Globus pallidus (tissue), 1 donor: ENCODE data around the gene OPN1LW.
"Not testable (repeated sequence)": the region's sequence is repeated elsewhere in the genome, so short reads cannot be mapped to it uniquely, and the experiment has no call there.

Source experiments
- DNase-seq: peaks from one replicate; pipeline ENCODE4 v3.0.0-alpha.2; 2015; ENCODE audit warnings: low spot score

Gene OPN1LW

DNA sequence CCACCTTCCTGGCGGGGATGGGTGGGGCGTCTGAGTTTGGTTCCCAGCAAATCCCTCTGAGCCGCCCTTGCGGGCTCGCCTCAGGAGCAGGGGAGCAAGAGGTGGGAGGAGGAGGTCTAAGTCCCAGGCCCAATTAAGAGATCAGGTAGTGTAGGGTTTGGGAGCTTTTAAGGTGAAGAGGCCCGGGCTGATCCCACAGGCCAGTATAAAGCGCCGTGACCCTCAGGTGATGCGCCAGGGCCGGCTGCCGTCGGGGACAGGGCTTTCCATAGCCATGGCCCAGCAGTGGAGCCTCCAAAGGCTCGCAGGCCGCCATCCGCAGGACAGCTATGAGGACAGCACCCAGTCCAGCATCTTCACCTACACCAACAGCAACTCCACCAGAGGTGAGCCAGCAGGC, at the start of gene OPN1LW:
TSS of gene OPN1LW (plus strand) at position 234 of the 400 bp plus-strand sequence. CDS start at position 275, 41 bp downstream.
- DNase-seq, result not testable (repeated sequence)

DNA sequence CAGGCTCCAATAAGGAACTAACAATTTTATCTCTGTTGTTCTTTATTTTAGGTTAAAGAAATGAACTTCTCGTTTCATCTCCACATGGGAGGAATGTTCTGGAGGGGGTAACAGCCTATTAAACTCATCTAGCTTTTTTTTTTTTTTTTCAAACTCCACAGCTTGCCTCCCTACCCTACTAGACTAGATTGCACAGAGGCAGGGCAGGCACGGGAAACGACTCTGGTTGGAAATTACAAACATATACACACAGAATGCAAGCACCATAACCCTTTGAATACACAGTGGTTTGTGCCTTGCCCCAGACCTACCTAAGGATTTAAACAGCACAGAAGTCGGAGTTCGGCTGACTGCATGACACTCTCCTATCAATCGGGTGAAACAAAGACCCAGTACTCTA, 49.2 kb upstream of the OPN1LW start:
- no peak for DNase-seq

DNA sequence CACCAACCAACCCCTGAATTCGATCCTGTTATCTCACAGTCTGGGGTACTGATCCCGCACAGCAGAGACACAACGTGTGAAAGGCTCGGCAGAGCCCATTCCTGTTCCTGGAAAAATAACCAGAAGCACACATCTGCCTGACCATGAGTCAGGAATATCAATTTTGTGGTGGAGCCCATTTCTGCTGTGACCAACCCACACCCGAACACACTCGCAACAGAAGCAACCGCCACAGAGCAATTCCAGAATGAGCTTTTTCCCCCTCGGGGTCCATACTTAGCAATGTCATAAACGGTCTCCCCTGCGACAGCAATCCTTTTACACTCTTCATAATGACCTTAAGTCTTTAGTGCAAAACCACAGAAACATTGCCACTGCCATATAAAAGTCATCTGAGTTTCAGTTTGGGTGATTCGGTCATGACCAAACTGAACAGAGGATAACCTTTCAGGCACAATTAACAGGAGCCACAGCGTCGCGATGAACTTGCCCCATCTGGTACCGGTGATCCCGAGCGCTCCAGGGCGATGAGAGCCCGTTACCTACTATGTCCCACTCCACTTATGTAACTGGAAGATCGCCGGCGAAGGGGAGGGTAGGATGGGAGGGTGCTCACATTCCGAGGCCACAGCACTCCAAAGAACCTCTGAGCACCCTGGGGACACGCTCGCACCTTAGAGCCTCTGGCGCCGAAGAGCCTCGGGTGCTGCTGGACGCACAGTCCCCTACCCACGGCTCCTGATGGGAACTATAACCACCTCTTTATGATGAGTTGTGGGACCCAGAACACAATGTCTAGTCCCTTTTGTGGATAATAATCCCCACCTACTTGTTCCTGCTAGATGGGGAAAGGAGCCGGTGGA, 47.7 kb upstream of the OPN1LW start:
- no peak for DNase-seq

- peak; percentile 76 for DNase-seq
These were observed 46.9 kb upstream of the OPN1LW start for GRCh38 chrX:154097003-154097588.

GRCh38 chrX:154097589-154098541, 46.2 kb upstream of the OPN1LW start, which contains the start of gene MECP2:
Gene MECP2, minus strand, starts transcription at chrX:154097717.
- peak; percentile 92 for DNase-seq

DNA sequence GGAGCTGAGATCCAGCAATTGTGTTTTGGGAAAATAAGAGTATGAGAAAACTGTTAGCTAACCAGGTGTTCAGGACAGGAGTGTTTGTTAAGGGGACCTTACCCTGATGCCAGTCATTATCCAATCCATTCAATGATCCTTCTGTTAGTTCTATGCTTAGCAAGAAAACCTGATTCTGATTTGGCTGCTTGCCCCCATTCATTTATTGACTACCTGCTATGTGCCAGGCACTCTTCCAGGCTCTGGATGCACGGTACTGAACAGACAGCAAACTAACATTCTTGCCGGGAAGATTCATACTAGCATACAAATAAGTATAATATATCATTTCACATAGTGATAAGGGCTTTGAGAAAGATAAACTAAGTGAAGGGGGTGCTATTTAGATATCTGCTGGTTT, 45.5 kb upstream of the OPN1LW start:
- DNase-seq, result no peak

- no peak for DNase-seq
These were observed 30.3 kb upstream of the OPN1LW start for GRCh38 chrX:154113729-154114128.

DNA sequence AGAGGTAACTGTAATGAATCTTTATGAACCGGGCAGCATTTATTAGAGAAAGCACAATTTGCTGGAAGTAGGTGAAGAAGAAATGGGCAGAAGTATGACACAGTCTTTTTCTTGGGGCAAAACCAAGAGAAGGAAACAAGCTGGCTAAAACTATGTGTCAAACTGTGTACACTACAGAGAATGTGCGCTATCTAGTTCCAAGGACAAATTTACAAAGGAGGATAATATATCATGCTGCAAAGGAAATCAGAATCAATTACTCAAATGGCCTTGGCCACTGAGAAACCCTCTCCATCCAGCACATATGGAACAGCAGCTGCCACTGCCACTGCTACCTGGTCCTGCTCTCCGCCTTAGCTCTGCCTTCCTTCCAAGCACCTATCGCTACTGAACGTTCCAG, 29.4 kb upstream of the OPN1LW start:
- DNase-seq, result no peak

- DNase-seq, result no peak
These were observed 29.0 kb upstream of the OPN1LW start for GRCh38 chrX:154115071-154115470.

DNA sequence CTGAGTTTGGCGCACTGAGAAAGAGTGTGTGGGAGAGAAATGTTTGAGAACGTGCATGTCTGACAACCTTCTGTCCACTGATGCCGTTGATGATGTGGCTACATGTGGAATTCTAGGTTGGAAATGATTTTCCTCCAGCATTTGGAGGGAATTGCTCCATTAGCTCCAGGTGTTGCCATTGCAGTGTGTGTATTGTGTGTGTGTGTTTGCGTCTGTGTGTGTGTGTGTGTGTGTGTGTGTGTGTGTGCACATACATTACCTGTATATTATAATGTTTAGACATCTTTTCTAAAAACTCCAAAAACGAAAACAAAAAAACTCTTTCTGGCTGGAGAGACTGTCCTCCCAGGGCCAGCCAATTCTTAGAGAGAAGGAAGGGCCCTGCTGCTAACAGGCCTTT, 28.3 kb upstream of the OPN1LW start:
- no peak for DNase-seq

- DNase-seq, result no peak
These were observed 27.4 kb upstream of the OPN1LW start for GRCh38 chrX:154116426-154117211.

GRCh38 chrX:154117566-154117965, 26.5 kb upstream of the OPN1LW start:
- DNase-seq, result no peak

- DNase-seq, result no peak
These were observed 23.5 kb upstream of the OPN1LW start for GRCh38 chrX:154120567-154120966.

DNA sequence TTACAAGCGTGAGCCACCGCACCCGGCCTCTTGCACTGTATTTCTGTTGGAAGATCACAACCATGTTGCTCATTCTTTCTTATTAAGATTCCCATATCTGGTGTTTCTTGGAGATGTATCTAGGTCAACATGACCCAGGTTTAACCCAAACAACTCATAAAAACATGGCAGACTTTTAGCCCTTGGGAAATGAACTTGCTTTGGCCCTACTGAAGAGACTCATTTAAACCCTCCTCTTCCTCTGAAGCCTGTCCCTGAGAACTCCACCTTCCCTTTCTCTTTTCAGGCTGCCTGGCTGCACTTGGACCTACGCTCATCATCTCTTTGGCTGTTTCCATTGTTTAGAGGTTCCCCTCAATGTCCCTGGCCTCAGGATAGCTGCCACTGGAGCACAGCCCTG, 22.8 kb upstream of the OPN1LW start:
- no peak for DNase-seq

DNA sequence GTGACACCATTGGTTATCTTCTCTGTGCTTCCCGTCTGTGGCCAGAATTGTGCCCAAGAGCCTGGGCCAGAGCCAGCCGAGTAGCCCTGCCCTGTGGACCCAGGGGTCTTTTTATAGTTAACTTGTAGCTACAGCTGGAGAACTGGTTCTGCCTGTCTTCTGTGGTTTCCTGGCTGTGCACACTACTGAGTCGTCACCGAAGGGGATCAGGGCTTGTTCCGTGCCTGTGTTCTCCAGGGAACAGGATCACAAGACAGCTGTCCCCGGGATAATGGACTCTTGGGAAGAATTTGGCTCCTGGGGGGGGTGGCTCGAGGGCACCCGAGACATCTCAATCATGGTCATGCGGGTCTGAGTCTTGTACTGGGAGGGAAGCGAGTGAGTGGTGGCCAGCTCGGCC, 22.1 kb upstream of the OPN1LW start:
- no peak for DNase-seq

DNA sequence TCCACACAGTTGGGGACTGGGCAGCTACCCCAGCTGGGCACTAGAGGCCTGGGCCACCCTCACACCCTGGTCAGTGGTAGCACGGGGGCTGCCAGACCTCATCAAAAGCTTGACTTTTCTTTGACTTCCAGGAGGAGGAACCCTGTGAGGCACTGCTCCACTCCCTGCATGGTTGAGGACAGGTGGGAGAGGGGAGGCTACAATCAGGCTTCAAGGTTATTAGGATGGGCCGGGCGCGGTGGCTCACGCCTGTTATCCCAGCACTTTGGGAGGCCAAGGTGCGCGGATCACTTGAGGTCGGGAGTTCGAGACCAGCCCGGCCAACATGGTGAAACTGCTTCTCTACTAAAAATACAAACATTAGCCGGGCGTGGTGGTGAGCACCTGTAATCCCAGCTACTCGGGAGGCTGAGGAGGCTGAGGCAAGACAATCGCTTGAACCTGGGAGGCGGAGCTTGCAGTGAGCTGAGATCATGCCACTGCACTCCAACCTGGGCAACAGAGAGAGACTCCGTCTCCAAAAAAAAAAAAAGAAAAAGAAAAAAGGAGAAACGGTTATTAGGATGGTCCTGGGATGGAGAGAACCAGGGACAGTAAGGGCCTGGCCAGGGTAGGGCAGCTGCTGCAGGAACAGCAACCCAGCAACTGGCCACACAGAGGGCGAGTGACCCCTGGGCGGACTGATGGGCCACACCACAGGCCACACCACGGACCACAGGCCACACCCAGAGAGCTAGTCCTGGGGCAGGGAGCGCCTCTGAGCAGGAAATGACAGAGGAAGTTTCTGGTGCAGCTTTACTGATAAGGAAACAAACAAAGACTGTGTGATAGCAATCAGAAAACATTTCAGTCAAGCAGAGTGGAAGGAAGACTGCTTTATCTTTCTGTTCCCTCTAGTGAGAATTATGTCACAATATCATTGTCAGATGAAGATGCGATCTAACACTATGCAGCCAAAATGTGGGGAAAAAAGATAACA, 20.5 kb upstream of the OPN1LW start:
- no peak for DNase-seq

DNA sequence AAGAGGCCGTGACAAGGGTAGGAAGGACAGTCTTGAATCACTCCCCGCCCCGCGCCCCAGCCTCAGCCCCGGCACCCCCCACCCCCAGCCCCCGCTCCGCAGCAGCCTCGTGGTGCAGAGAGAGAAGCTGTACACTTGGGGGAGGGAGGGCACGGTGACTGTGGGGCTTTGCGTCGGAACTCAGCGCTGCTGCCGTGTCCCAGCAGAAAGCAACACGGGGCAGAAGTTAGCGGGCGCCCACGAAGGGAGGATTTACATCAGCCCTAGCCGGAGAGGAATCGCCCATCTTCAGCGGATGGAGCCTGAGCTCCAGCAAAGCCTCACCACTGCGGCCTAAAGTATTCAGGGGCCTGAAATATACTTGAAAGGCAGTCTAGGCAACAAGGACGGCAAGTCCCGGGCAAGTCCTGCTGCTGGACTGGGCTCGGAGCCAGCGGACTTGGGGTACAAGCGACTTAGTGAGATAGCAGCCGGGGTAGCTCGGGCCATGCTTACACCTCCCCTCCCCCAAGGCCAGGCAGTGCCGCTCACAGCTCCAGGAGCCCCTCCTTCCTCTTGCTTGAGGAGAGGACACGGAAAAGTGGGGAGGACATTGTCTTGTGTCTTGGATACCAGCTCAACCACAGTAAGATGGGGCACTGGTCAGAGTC, 18.5 kb upstream of the OPN1LW start:
- DNase-seq, result no peak

DNA sequence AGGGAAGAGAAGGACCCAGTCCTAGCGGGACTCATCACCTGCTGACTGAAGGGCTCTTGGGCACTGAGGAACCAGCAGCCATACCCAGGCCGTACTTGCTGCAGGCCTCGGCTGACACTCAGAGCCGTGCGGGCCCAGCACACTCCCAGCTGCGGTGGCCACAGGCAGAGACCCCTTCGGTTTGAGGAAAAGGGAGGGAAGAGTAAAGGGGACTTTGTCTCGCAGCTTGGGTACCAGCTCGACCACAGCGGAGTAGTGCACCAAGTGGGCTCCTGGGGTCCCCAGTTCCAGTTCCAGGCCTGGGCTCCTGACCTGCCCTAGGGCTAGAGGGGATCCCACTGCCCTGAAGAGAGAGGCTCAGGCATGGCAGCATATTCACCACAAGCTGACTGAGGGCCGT, 17.9 kb upstream of the OPN1LW start:
- no peak for DNase-seq

- DNase-seq, result no peak
These were observed 12.1 kb upstream of the OPN1LW start for GRCh38 chrX:154131955-154132354.

DNA sequence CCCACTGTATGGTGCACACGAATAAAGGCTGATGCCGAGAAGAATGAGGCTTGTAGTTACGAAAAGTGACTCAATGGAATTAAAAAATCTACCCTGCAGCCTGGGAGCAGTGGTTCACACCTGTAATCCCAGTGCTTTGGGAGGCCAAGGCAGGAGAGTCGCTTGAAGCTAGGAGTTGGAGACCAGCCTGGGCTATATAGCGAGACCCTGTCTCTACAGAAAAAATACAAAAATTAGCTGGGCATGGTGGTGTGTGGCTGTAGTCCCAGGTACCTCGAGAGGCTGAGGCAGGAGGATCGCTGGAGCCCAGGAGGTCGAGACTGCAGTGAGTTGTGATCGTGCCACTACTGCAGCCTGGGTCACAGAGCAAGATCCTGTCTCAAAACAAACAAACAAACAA, 11.7 kb upstream of the OPN1LW start:
- DNase-seq, result no peak
